Mesendoderm (in vitro differentiated cells): ENCODE results near the gene RORC.
"Not testable (repeated sequence)": the region's sequence is repeated elsewhere in the genome, so short reads cannot be mapped to it uniquely, and the experiment has no call there.

Source experiments
- DNase-seq: peaks from one replicate; pipeline ENCODE4 v3.0.0; 2013
- H2AK5ac ChIP-seq: 2 replicates; pipeline ENCODE4 v1.6.1; 2013; ENCODE audit warnings: low read length, inconsistent platforms
- H2BK120ac ChIP-seq: 2 replicates; pipeline ENCODE4 v1.6.1; 2013; ENCODE audit warnings: low read depth, mild to moderate bottlenecking, low read length, moderate library complexity, mixed read lengths
- H2BK15ac ChIP-seq: replicated peaks from 2 replicates; pipeline ENCODE4 v1.6.1; 2013; ENCODE audit warnings: low read depth, mild to moderate bottlenecking, moderate library complexity
- H2BK5ac ChIP-seq: 2 replicates; pipeline ENCODE4 v1.6.1; 2013; ENCODE audit warnings: low read length, inconsistent platforms
- H3K18ac ChIP-seq: 2 replicates; pipeline ENCODE4 v1.6.1; 2013; ENCODE audit warnings: mild to moderate bottlenecking, low read length, mixed read lengths
- H3K23ac ChIP-seq: one replicate; pipeline ENCODE4 v1.6.1; 2013; ENCODE audit warnings: low read length
- H3K27ac ChIP-seq: 2 replicates; pipeline ENCODE4 v1.5.1; 2013; ENCODE audit warnings: low read depth, mild to moderate bottlenecking, inconsistent platforms, low read length, moderate library complexity
- H3K27me3 ChIP-seq: 2 replicates; pipeline ENCODE4 v1.6.1; 2013; ENCODE audit warnings: low read length, control low read depth, mild to moderate bottlenecking, inconsistent platforms; ENCODE audit not compliant: insufficient read depth, poor library complexity
- H3K36me3 ChIP-seq: 2 replicates; pipeline ENCODE4 v1.6.1; 2013; ENCODE audit warnings: low read length, inconsistent platforms; ENCODE audit not compliant: control insufficient read depth, insufficient read depth
- H3K4ac ChIP-seq: one replicate; pipeline ENCODE4 v1.6.1; 2013; ENCODE audit warnings: low read depth, mild to moderate bottlenecking, low read length, moderate library complexity
- H3K4me1 ChIP-seq: 2 replicates; pipeline ENCODE4 v1.6.1; 2013; ENCODE audit warnings: low read depth, low read length, inconsistent platforms; ENCODE audit not compliant: control insufficient read depth
- H3K4me2 ChIP-seq: 2 replicates; pipeline ENCODE4 v1.6.1; 2013; ENCODE audit warnings: low read length
- H3K4me3 ChIP-seq: 2 replicates; pipeline ENCODE4 v1.5.1; 2013; ENCODE audit warnings: mild to moderate bottlenecking, low read length
- H3K56ac ChIP-seq: one replicate; pipeline ENCODE4 v1.6.1; 2013; ENCODE audit warnings: low read length
- H3K79me1 ChIP-seq: 2 replicates; pipeline ENCODE4 v1.6.1; 2013; ENCODE audit warnings: low read length, inconsistent platforms
- H3K79me2 ChIP-seq: 2 replicates; pipeline ENCODE4 v1.6.1; 2013; ENCODE audit warnings: mild to moderate bottlenecking, low read length; ENCODE audit not compliant: control insufficient read depth, insufficient read depth
- H3K9ac ChIP-seq: 2 replicates; pipeline ENCODE4 v1.6.1; 2013; ENCODE audit warnings: low read length, inconsistent platforms
- H4K5ac ChIP-seq: one replicate; pipeline ENCODE4 v1.6.1; 2013; ENCODE audit warnings: low read length
- H4K8ac ChIP-seq: one replicate; pipeline ENCODE4 v1.6.1; 2013; ENCODE audit warnings: low read depth, mild to moderate bottlenecking, control low read depth, low read length, moderate library complexity
- WGBS: extraction: QIAGEN DNeasy Blood & Tissue Kit; methylation state at CpG from one replicate; pipeline ENCODE4 v1.1.7; 2013; ENCODE audit warnings: low lambda C conversion rate, missing lambda C conversion rate; ENCODE audit not compliant: insufficient coverage; ENCODE audit errors: extremely low coverage; 5-methylcytosine and 5-hydroxymethylcytosine counted together

The RORC gene

GRCh38 chr1:151782026-151782425 is 49.6 kb downstream of the RORC start:
- not testable (repeated sequence) for H3K9ac ChIP-seq, H2BK5ac ChIP-seq, H3K18ac ChIP-seq, H4K5ac ChIP-seq, H3K4me3 ChIP-seq, H3K79me1 ChIP-seq, H3K27me3 ChIP-seq, H3K4me2 ChIP-seq, H3K27ac ChIP-seq, H3K79me2 ChIP-seq, H2AK5ac ChIP-seq, H3K56ac ChIP-seq, H4K8ac ChIP-seq, H2BK15ac ChIP-seq, H3K4me1 ChIP-seq, H3K23ac ChIP-seq, H3K4ac ChIP-seq, H3K36me3 ChIP-seq, H2BK120ac ChIP-seq, DNase-seq
- no CpG with 5 or more reads among the region's 5 CpGs for WGBS

DNA sequence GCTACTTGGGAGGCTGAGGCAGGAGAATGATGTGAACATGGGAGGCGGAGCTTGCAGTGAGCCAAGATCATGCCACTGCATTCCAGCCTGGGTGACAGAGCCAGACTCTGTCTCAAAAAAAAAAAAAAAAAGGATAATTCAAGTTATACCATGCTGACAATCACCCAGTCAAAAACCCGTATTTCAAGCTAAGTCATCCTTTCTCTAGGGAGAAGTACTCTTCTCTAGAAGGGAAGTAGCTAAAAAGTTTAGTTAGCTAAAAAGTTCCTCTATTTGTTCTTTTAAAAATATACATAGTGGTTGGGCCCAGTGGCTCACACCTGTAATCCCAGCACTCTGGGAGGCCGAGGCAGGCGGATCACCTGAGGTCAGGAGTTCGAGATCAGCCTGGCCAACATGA is 50.9 kb downstream of the RORC start:
- not testable (repeated sequence) for H3K27me3 ChIP-seq, H3K9ac ChIP-seq, H3K23ac ChIP-seq, H2AK5ac ChIP-seq, H4K8ac ChIP-seq, H3K27ac ChIP-seq, H3K4me3 ChIP-seq, H3K4me2 ChIP-seq, H3K79me2 ChIP-seq, H2BK5ac ChIP-seq, DNase-seq, H3K36me3 ChIP-seq, H3K18ac ChIP-seq, H4K5ac ChIP-seq, H2BK15ac ChIP-seq, H3K4ac ChIP-seq, H3K79me1 ChIP-seq, H2BK120ac ChIP-seq, H3K4me1 ChIP-seq, H3K56ac ChIP-seq
- no CpG with 5 or more reads among the region's 5 CpGs for WGBS

- WGBS, result no CpG with 5 or more reads among the region's 4 CpGs
- H3K9ac ChIP-seq, result no peak overlapping the region
- no peaks in the 10 kb centered on the region for H3K36me3 ChIP-seq
- no peak overlapping the region for H2BK5ac ChIP-seq
- H3K4me2 ChIP-seq, result no peak overlapping the region
- H2BK15ac ChIP-seq, result no peak overlapping the region
- no peak overlapping the region for H2AK5ac ChIP-seq
- no peaks in the 10 kb centered on the region for H3K79me2 ChIP-seq
- no peak for DNase-seq
- no peaks in the 10 kb centered on the region for H3K79me1 ChIP-seq
- H3K27me3 ChIP-seq, result no peaks in the 10 kb centered on the region
- H3K4me3 ChIP-seq, result no peak overlapping the region
- no peak overlapping the region for H3K18ac ChIP-seq
- H3K4ac ChIP-seq, result no peak overlapping the region
- H3K56ac ChIP-seq, result no peak overlapping the region
- no peak overlapping the region for H3K23ac ChIP-seq
- no peaks in the 10 kb centered on the region for H3K4me1 ChIP-seq
- H2BK120ac ChIP-seq, result no peak overlapping the region
- no peak overlapping the region for H4K8ac ChIP-seq
- H4K5ac ChIP-seq, result no peak overlapping the region
- no peak overlapping the region for H3K27ac ChIP-seq
These were observed 51.8 kb downstream of the RORC start for GRCh38 chr1:151779852-151780251.

DNA sequence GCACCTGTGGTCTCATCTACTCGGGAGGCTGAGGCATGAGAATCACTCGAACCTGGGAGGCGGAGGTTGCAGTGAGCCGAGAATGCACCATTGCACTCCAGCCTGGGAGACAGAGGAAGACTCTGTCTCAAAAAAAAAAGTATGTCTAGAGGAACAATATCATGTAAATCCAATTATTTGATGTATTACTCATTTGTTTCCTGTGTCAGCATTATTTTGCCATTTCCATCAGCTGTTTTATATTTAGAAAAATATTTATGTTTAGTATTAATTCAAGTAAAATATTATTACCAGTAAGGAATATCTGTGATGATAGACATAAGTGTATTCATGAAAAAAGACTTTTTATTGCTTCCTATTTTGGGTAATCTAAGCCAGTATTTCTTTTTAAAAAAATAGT is 54.3 kb downstream of the RORC start:
- H4K8ac ChIP-seq, result no peak overlapping the region
- H2BK5ac ChIP-seq, result no peak overlapping the region
- no peak overlapping the region for H3K23ac ChIP-seq
- H3K4me2 ChIP-seq, result no peak overlapping the region
- no peak overlapping the region for H3K9ac ChIP-seq
- H3K27me3 ChIP-seq, result no peaks in the 10 kb centered on the region
- no peak overlapping the region for H4K5ac ChIP-seq
- H3K79me1 ChIP-seq, result no peaks in the 10 kb centered on the region
- H3K79me2 ChIP-seq, result no peaks in the 10 kb centered on the region
- WGBS, result no CpG with 5 or more reads among the region's 4 CpGs
- H2BK120ac ChIP-seq, result no peak overlapping the region
- no peak overlapping the region for H3K18ac ChIP-seq
- no peak overlapping the region for H2AK5ac ChIP-seq
- H3K4ac ChIP-seq, result no peak overlapping the region
- H3K56ac ChIP-seq, result no peak overlapping the region
- no peak overlapping the region for H3K4me3 ChIP-seq
- H2BK15ac ChIP-seq, result no peak overlapping the region
- H3K4me1 ChIP-seq, result no peaks in the 10 kb centered on the region
- H3K36me3 ChIP-seq, result no peaks in the 10 kb centered on the region
- no peak for DNase-seq
- no peak overlapping the region for H3K27ac ChIP-seq

GRCh38 chr1:151776665-151777062 is 54.9 kb downstream of the RORC start:
- H3K36me3 ChIP-seq, result no peaks in the 10 kb centered on the region
- H3K4me2 ChIP-seq, result no peak overlapping the region
- H3K23ac ChIP-seq, result no peak overlapping the region
- H3K4ac ChIP-seq, result no peak overlapping the region
- H2BK5ac ChIP-seq, result no peak overlapping the region
- H4K8ac ChIP-seq, result no peak overlapping the region
- no peak overlapping the region for H4K5ac ChIP-seq
- no peaks in the 10 kb centered on the region for H3K79me1 ChIP-seq
- H3K79me2 ChIP-seq, result no peaks in the 10 kb centered on the region
- WGBS, result no CpG with 5 or more reads among the region's 3 CpGs
- H2AK5ac ChIP-seq, result no peak overlapping the region
- H3K4me1 ChIP-seq, result no peaks in the 10 kb centered on the region
- H3K27ac ChIP-seq, result no peak overlapping the region
- no peak for DNase-seq
- H3K4me3 ChIP-seq, result no peak overlapping the region
- no peak overlapping the region for H2BK15ac ChIP-seq
- H3K18ac ChIP-seq, result no peak overlapping the region
- H3K9ac ChIP-seq, result no peak overlapping the region
- no peaks in the 10 kb centered on the region for H3K27me3 ChIP-seq
- no peak overlapping the region for H2BK120ac ChIP-seq
- H3K56ac ChIP-seq, result no peak overlapping the region

GRCh38 chr1:151775894-151776664 is 55.5 kb downstream of the RORC start:
- no CpG with 5 or more reads among the region's 7 CpGs for WGBS
- Histone ChIP-seq H2BK15ac (no peak overlapping the region), H4K5ac (no peak overlapping the region), H3K4me3 (no peak overlapping the region), H2BK120ac (no peak overlapping the region), H3K36me3 (no peaks in the 10 kb centered on the region), H3K9ac (no peak overlapping the region), H3K79me1 (no peaks in the 10 kb centered on the region), H3K79me2 (no peaks in the 10 kb centered on the region), H3K18ac (no peak overlapping the region), H4K8ac (no peak overlapping the region), H2AK5ac (no peak overlapping the region), H3K27me3 (no peaks in the 10 kb centered on the region), H3K4me2 (no peak overlapping the region), H3K23ac (no peak overlapping the region), H2BK5ac (no peak overlapping the region), H3K4ac (no peak overlapping the region), H3K56ac (no peak overlapping the region), H3K4me1 (no peaks in the 10 kb centered on the region), H3K27ac (no peak overlapping the region)
- no peak for DNase-seq
